Activated T-cell treated with anti-CD3 and anti-CD28 coated beads, Interleukin-2, amount 50 U/mL, for 24 hours (primary cell): Measurements from ENCODE around the gene OAS3.
"Not testable (repeated sequence)": the region's sequence is repeated elsewhere in the genome, so short reads cannot be mapped to it uniquely, and the experiment has no call there.

Experiments used
- DNase-seq: peaks from one replicate; pipeline ENCODE4 v3.0.0-alpha.2; 2020
- H3K27ac Mint-ChIP-seq: 2 replicates; pipeline ENCODE4 v1.8.0; 2020; ENCODE audit warnings: mild to moderate bottlenecking, mixed read lengths
- H3K27me3 Mint-ChIP-seq: 2 replicates; pipeline ENCODE4 v1.8.0; 2020; ENCODE audit warnings: mixed read lengths
- H3K36me3 Mint-ChIP-seq: 2 replicates; pipeline ENCODE4 v1.8.0; 2020; ENCODE audit warnings: low read depth, mixed read lengths
- H3K4me1 Mint-ChIP-seq: 2 replicates; pipeline ENCODE4 v1.8.0; 2020; ENCODE audit warnings: low read depth, mixed read lengths
- H3K4me3 Mint-ChIP-seq: 2 replicates; pipeline ENCODE4 v1.8.0; 2020; ENCODE audit warnings: mild to moderate bottlenecking, moderate library complexity, mixed read lengths
- H3K9me3 Mint-ChIP-seq: 2 replicates; pipeline ENCODE4 v1.8.0; 2020; ENCODE audit warnings: mixed read lengths

OAS3 gene

DNA sequence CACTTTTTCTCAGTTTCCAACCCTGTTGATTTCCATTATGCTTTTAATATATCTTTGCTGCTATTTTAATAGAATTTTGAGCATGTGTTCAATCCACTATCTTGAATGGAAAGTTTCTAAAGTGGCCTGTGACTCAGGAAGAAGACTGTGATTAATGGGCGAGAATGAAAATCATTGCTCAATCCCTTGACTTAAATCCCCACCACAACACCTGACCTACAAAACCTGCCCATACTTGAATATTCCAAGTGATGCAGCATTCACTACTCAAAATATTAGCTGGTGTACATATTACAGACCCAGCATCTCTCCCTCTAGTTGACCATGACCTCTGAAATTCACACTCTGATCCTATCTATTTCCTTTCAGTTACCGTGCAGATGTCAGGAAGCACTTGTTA, 1.3 kb upstream of the OAS3 start:
- H3K4me3 Mint-ChIP-seq = no peak overlapping the region
- no peaks in the 10 kb centered on the region for H3K27me3 Mint-ChIP-seq
- H3K27ac Mint-ChIP-seq = peak overlapping the region; percentile 2
- no peak for DNase-seq
- H3K9me3 Mint-ChIP-seq = no peaks in the 10 kb centered on the region
- H3K4me1 Mint-ChIP-seq = peaks cover 42% of the 10 kb centered on the region
- peaks cover 3% of the 10 kb centered on the region for H3K36me3 Mint-ChIP-seq

DNA sequence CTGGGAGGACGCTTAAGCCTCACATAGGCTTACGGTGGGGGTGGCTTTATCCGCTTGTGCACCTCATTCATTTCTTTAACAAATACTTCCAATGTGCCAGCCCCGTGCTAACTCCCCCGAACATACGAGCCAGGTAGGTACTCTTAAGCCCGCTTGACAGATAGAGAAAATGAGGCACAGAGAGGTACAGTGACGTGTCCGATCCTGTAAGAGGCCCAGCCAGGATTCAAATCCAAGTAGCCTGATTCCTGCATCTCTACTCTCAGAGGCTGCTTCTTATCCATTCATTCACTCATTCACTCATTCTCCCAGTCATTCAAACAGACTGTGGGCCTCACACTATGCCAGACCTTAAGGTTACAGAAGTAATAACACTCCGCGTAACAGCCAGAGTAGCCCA, 477 bp downstream of the OAS3 start:
- H3K9me3 Mint-ChIP-seq = no peaks in the 10 kb centered on the region
- peaks cover 43% of the 10 kb centered on the region for H3K4me1 Mint-ChIP-seq
- H3K36me3 Mint-ChIP-seq = peaks cover 3% of the 10 kb centered on the region
- peak overlapping the region; percentile 91 for H3K27ac Mint-ChIP-seq
- H3K27me3 Mint-ChIP-seq = no peaks in the 10 kb centered on the region
- peak overlapping the region; percentile 83 for H3K4me3 Mint-ChIP-seq
- no peak for DNase-seq

DNA sequence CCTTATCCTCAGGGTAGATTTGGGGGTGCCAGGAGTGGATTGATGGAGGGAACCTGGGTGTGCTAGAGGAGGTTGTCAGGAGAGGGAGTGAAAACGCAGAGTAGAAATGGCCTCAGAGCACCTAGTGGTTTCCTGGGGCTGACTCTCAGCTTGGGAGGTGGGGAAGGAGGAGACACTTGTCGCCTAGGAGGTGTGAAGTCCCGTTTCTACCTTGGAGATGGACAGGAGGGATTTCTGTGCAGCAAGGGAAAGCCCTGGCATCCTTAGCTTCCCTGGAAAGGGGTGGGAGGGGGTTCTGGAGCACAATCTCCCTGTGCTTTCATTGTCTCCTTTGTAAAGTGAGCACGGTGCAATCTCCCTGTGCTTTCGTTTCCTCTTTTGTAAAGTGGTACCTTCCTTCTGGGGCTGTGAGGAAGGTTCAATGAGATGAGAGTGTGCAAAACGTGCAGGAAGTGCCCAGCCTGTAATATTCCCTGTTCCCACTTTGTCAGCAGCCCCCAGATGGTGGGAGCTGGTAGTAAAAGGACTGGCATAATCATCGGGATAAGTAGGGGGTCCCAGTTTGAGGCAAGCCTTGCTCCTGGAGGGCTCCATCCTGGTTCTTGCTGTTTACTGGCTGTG, 1.6 kb downstream of the OAS3 start:
- peak; percentile 44 for DNase-seq
- Mint-ChIP-seq H3K4me1 (peaks cover 41% of the 10 kb centered on the region), H3K9me3 (no peaks in the 10 kb centered on the region), H3K27me3 (no peaks in the 10 kb centered on the region), H3K36me3 (peaks cover 13% of the 10 kb centered on the region), H3K27ac (peak overlapping the region; percentile 63), H3K4me3 (peak overlapping the region; percentile 83)

DNA sequence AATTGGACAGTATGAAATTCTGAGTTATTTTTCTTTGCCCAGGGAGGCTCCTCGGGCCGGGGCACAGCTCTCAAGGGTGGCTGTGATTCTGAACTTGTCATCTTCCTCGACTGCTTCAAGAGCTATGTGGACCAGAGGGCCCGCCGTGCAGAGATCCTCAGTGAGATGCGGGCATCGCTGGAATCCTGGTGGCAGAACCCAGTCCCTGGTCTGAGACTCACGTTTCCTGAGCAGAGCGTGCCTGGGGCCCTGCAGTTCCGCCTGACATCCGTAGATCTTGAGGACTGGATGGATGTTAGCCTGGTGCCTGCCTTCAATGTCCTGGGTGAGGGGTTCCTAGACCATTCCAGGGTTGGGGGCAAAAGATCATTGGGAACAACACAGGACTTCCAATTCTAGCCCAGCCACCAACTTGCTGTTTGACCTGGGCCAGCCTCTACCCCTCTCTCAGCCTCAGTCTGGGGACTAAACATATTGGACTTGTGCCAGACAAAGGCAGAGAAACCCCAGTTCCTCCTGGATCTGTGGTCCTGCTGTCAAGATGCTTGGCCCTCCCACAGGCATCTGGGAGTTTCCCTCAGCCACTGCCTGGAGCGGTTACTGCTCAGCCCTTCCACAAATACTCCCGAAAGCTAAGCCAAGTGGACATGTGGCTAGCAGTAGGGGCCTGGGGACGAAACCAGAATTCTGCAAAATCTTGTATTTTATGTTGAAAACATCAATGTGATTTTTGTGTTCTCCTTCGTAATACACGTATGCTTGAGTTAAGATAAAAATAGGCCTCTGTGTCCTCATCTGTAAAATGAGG, 3.5 kb downstream of the OAS3 start:
- no peak overlapping the region for H3K27ac Mint-ChIP-seq
- no peaks in the 10 kb centered on the region for H3K9me3 Mint-ChIP-seq
- H3K36me3 Mint-ChIP-seq = peaks cover 27% of the 10 kb centered on the region
- peaks cover 36% of the 10 kb centered on the region for H3K4me1 Mint-ChIP-seq
- no peak overlapping the region for H3K4me3 Mint-ChIP-seq
- DNase-seq = no peak
- H3K27me3 Mint-ChIP-seq = no peaks in the 10 kb centered on the region

DNA sequence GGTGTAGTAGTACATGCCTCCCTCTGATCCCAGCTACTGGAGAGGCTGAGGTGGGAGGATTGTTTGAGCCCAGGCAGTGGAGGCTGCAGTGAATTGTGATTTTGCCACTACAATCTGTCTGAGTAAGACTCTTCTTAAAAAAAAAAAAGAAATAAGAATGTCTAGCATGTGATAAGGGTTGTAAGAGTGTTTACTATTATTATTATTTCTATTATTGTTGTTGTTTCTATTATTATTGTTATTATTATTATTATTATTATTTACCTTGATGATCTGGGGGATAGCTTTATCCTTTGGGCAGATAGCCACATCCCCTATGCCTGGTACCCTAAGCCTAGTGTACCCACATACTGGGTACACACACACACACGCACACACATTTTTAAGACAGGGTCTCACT, 4.3 kb downstream of the OAS3 start:
- Mint-ChIP-seq H3K27ac (no peak overlapping the region), H3K9me3 (no peaks in the 10 kb centered on the region), H3K27me3 (no peaks in the 10 kb centered on the region), H3K36me3 (peaks cover 35% of the 10 kb centered on the region), H3K4me1 (peaks cover 29% of the 10 kb centered on the region), H3K4me3 (no peak overlapping the region)
- no peak for DNase-seq

DNA sequence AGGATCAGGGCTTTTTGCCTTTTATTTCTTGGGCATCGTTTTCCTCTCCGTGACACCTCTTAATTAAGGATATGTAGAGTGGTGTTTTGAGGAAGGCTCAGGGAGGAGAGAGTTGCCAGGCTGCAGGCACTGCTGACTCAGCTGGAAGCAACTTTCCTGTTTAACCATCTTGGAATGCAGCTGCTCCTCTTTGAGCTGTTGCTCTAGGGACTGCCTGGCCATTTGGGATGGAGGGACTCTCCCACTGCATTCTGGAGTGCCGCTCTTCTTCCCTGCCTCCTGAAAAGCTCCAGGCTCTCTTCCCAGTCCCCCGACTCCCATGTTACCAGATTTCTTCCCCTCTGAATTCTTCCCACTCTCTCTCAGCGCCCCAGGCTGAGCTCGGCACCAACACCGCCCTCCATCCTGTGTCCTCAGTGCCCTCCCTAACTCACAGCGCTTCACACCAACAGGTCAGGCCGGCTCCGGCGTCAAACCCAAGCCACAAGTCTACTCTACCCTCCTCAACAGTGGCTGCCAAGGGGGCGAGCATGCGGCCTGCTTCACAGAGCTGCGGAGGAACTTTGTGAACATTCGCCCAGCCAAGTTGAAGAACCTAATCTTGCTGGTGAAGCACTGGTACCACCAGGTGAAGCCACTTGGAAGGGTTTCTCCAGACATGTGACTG, 5.9 kb downstream of the OAS3 start:
- no peaks in the 10 kb centered on the region for H3K9me3 Mint-ChIP-seq
- H3K4me1 Mint-ChIP-seq = peaks cover 18% of the 10 kb centered on the region
- no peak for DNase-seq
- H3K27ac Mint-ChIP-seq = no peak overlapping the region
- peaks cover 50% of the 10 kb centered on the region for H3K36me3 Mint-ChIP-seq
- H3K4me3 Mint-ChIP-seq = no peak overlapping the region
- no peaks in the 10 kb centered on the region for H3K27me3 Mint-ChIP-seq

DNA sequence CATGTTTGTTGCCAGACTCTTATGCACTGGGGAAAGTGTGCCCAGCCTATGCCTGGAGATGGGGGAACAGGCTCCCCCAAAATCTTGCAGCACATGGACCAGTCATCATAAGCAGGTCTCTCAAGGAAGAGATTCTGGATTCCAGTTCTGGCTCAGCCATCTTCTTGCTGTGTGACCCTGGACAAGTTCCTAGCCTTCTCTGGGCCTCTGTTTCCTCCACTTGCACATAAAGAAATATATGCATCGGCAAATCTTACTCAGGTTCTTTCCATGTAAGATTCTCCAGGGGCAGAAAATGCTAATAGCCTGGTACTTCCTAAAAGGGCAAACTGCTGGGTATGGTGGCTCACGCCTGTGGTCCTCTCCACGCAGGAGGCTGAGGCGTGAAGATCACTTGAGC, 7.2 kb downstream of the OAS3 start:
- no peak overlapping the region for H3K27ac Mint-ChIP-seq
- no peak for DNase-seq
- no peak overlapping the region for H3K4me3 Mint-ChIP-seq
- peaks cover 61% of the 10 kb centered on the region for H3K36me3 Mint-ChIP-seq
- no peaks in the 10 kb centered on the region for H3K27me3 Mint-ChIP-seq
- peaks cover 4% of the 10 kb centered on the region for H3K4me1 Mint-ChIP-seq
- no peaks in the 10 kb centered on the region for H3K9me3 Mint-ChIP-seq

DNA sequence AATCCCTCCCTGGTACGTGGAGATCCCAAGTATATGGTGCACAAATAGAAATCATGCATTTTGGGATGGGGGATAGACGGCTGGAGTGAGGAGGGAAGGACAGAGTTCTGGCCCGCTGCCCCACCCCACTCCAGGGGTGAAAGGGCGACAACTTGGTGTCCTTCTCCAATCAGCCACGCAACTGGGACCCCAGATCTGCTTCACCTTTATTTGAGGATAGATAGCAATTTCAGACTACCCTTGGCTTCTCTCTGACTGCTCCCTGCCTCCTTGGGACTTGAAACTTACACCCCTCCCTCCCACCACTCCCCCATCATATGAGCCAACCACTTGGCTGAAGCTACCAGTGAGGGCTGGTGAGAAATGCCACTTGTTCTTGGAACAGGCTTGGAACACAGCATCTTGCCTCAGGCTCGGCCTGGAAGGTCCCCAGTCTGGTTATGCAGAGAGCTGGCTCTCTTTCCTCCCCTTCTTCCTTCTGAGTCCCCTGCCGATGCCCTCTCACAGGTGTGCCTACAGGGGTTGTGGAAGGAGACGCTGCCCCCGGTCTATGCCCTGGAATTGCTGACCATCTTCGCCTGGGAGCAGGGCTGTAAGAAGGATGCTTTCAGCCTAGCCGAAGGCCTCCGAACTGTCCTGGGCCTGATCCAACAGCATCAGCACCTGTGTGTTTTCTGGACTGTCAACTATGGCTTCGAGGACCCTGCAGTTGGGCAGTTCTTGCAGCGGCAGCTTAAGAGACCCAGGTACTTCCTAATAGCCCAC, 8.1 kb downstream of the OAS3 start:
- no peak for DNase-seq
- H3K36me3 Mint-ChIP-seq = peaks cover 70% of the 10 kb centered on the region
- H3K9me3 Mint-ChIP-seq = no peaks in the 10 kb centered on the region
- no peaks in the 10 kb centered on the region for H3K27me3 Mint-ChIP-seq
- peaks cover 3% of the 10 kb centered on the region for H3K4me1 Mint-ChIP-seq
- no peak overlapping the region for H3K4me3 Mint-ChIP-seq
- H3K27ac Mint-ChIP-seq = no peak overlapping the region

DNA sequence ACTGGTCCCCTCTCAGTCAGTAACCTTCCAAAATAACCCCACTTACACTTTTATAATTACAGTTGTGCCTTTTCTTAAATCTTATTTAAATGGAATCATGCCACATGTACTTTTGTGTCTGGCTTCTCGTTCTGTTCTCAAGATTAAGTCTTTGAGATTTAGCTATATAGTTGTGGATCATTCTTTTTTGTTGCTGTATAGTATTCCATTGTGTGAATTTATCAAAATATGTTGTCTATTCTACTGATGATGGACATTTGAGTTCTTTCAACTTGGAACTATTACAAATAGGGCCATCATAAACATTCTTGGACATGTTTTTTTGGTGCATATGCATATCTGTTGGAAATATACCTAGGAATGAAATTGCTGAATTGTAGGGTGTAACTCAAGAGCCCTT, 9.0 kb downstream of the OAS3 start:
- Mint-ChIP-seq H3K27ac (no peak overlapping the region), H3K27me3 (no peaks in the 10 kb centered on the region), H3K4me1 (peaks cover 1% of the 10 kb centered on the region), H3K36me3 (peaks cover 75% of the 10 kb centered on the region), H3K9me3 (no peaks in the 10 kb centered on the region), H3K4me3 (no peak overlapping the region)
- no peak for DNase-seq

DNA sequence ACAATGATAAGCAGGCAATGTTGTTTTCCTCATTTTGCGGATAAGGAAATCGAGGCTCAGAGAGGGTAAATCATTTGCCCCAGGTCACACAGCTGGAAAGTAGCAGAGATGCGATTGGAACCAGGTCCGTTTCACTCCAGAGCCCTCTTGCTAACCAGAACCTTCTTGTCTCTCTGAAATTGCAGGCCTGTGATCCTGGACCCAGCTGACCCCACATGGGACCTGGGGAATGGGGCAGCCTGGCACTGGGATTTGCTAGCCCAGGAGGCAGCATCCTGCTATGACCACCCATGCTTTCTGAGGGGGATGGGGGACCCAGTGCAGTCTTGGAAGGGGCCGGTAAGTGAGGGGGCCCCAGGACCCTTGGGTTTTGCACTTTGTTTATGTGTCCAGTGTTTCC, 9.5 kb downstream of the OAS3 start:
- no peak for DNase-seq
- H3K36me3 Mint-ChIP-seq = peaks cover 80% of the 10 kb centered on the region
- peaks cover 1% of the 10 kb centered on the region for H3K4me1 Mint-ChIP-seq
- no peak overlapping the region for H3K27ac Mint-ChIP-seq
- no peaks in the 10 kb centered on the region for H3K27me3 Mint-ChIP-seq
- no peak overlapping the region for H3K4me3 Mint-ChIP-seq
- H3K9me3 Mint-ChIP-seq = no peaks in the 10 kb centered on the region

DNA sequence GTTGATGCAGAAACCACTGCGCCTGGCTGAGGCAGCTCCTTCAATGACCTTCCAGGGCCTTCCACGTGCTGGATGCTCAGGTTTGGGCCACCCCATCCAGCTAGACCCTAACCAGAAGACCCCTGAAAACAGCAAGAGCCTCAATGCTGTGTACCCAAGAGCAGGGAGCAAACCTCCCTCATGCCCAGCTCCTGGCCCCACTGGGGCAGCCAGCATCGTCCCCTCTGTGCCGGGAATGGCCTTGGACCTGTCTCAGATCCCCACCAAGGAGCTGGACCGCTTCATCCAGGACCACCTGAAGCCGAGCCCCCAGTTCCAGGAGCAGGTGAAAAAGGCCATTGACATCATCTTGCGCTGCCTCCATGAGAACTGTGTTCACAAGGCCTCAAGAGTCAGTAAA, 10.5 kb downstream of the OAS3 start:
- H3K4me1 Mint-ChIP-seq = peaks cover 1% of the 10 kb centered on the region
- DNase-seq = no peak
- H3K4me3 Mint-ChIP-seq = no peak overlapping the region
- no peaks in the 10 kb centered on the region for H3K27me3 Mint-ChIP-seq
- no peak overlapping the region for H3K27ac Mint-ChIP-seq
- peaks cover 88% of the 10 kb centered on the region for H3K36me3 Mint-ChIP-seq
- peaks cover 2% of the 10 kb centered on the region for H3K9me3 Mint-ChIP-seq

DNA sequence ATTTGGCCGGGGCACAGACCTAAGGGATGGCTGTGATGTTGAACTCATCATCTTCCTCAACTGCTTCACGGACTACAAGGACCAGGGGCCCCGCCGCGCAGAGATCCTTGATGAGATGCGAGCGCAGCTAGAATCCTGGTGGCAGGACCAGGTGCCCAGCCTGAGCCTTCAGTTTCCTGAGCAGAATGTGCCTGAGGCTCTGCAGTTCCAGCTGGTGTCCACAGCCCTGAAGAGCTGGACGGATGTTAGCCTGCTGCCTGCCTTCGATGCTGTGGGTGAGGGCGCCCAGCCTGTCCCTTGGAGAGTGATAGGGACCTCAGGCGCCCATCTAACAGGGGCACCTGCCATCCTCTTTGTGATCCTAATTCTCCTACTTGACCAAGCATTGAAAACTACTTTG, 12.4 kb downstream of the OAS3 start:
- no peak for DNase-seq
- Mint-ChIP-seq H3K9me3 (peaks cover 2% of the 10 kb centered on the region), H3K4me1 (peaks cover 2% of the 10 kb centered on the region), H3K4me3 (no peak overlapping the region), H3K36me3 (peaks cover 89% of the 10 kb centered on the region), H3K27me3 (no peaks in the 10 kb centered on the region), H3K27ac (no peak overlapping the region)

DNA sequence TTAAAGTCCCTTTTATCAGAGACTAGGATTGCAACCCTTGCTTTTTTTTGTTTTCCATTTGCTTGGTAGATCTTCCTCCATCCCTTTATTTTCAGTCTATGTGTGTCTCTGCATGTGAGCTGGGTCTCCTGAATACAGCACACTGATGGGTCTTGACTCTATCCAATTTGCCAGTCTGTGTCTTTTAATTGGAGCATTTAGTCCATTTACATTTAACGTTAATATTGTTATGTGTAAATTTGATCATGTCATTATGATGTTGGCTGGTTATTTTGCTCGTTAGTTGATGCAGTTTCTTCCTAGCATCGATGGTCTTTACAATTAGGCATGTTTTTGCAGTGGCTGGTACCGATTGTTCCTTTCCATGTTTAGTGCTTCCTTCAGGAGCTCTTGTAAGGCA, 18.9 kb downstream of the OAS3 start:
- not testable (repeated sequence) for H3K4me3 Mint-ChIP-seq, H3K27me3 Mint-ChIP-seq, H3K27ac Mint-ChIP-seq, H3K9me3 Mint-ChIP-seq, DNase-seq
- H3K4me1 Mint-ChIP-seq = peaks cover 12% of the 10 kb centered on the region
- H3K36me3 Mint-ChIP-seq = peaks cover 97% of the 10 kb centered on the region

DNA sequence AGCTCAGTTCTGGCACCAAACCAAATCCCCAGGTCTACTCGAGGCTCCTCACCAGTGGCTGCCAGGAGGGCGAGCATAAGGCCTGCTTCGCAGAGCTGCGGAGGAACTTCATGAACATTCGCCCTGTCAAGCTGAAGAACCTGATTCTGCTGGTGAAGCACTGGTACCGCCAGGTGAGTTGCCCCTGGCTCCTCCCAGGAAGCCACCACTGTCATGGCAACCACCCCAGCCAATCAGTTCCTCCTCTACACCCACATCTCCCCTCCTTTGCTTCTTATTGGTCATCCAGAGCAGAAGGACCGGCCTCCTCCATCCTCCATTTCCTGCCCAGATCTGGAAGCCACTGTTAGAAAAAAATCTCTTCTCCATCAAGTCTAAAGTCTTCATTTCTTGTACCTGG, 22.8 kb downstream of the OAS3 start:
- H3K27me3 Mint-ChIP-seq = no peaks in the 10 kb centered on the region
- no peak overlapping the region for H3K4me3 Mint-ChIP-seq
- no peak overlapping the region for H3K27ac Mint-ChIP-seq
- H3K36me3 Mint-ChIP-seq = peaks cover 97% of the 10 kb centered on the region
- H3K9me3 Mint-ChIP-seq = peaks cover 7% of the 10 kb centered on the region
- peaks cover 10% of the 10 kb centered on the region for H3K4me1 Mint-ChIP-seq
- no peak for DNase-seq
